ENCODE data around the gene ABCA4. TPM values are rescaled to one million over a fixed set of nuclear protein-coding genes. Genes with fewer than 3 reads are reported as not detected.

ABCA4 gene
- total RNA-seq, 1 experiment from 2014 or later = not detected

DNA sequence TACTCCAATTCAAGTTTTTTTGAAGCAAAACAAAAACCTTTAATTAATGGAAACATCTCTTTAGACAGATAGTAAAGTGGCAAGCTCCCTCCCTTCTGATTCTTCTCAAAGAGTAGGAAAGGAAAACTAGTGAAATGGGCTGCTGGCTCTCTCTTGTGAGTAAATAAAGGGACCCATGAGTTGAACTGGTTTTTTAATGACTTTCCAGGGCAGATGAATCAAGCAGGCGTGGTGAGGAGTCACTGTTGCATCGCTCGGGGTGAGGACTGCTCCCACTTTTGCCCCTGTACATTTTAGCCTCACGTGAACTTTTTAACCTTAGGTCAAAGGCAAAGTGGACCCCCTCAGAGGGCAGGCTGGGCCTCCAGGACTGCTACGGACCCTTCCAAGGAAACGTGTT is 64.8 kb downstream of the ABCA4 start:
- CTCF ChIA-PET = interaction anchor here (0.7 to 1.9 kb wide), 4 partner anchors 11 to 610 kb away, joined by 4 to 7 read pairs (median 6); no protein-coding TSS in a partner anchor
- BruUV-seq (replicated peaks) = no TSS peak
- H3K4me3 Mint-ChIP-seq (ENCODE audit: unreplicated experiment) = no peak overlapping the region

DNA sequence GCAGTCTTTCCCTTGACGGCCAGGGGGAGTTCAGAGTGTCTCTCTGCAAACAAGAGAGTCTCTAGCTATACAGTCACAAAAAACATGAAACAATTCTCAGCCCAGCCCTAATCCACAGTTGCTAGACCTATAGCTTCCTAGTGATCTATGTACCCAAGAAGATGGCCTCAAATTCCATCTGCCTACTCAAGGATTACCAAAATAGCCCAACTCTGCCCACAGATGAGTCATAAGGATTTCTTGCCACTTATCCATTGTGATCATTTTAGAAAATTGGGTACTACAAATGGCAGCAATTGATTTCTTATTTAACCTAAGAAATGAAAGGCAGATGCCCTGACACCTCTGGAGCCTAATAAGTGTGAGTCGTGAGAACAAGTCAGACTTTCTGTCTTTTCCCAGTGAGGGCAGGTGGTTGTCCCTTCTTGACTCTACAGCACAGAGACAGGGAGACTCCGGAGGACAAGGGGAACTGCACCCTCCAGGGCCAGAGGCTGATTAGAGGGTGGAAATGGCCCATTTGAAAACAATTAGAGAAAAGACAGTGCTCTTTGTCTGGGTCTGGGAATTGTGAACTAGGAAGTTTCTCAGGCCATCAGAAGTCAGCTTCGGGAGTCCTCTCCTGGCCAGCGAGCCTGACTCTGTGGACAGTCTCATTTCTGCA is 65.4 kb downstream of the ABCA4 start:
- TF ChIP-seq, protein P1, sequence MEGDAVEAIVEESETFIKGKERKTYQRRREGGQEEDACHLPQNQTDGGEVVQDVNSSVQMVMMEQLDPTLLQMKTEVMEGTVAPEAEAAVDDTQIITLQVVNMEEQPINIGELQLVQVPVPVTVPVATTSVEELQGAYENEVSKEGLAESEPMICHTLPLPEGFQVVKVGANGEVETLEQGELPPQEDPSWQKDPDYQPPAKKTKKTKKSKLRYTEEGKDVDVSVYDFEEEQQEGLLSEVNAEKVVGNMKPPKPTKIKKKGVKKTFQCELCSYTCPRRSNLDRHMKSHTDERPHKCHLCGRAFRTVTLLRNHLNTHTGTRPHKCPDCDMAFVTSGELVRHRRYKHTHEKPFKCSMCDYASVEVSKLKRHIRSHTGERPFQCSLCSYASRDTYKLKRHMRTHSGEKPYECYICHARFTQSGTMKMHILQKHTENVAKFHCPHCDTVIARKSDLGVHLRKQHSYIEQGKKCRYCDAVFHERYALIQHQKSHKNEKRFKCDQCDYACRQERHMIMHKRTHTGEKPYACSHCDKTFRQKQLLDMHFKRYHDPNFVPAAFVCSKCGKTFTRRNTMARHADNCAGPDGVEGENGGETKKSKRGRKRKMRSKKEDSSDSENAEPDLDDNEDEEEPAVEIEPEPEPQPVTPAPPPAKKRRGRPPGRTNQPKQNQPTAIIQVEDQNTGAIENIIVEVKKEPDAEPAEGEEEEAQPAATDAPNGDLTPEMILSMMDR (IDR thresholded peaks at IDR 0.05; ENCODE audit: unreplicated experiment) = no peak
- DNase-seq (ENCODE audit: unreplicated experiment) = peak; percentile 37
- intact Hi-C loops (cut with micrococcal nuclease) = no loop called here
- BruUV-seq (replicated peaks) = no TSS peak
- POLR2A ChIA-PET = no interaction called here
- Mint-ChIP-seq H3K27me3 (ENCODE audit: insufficient read depth, unreplicated experiment) (no peaks in the 10 kb centered on the region), H3K9me3 (ENCODE audit: unreplicated experiment) (no peaks in the 10 kb centered on the region), H3K4me1 (ENCODE audit: insufficient read depth, unreplicated experiment) (peaks cover 8% of the 10 kb centered on the region), H3K27ac (ENCODE audit: low read depth, unreplicated experiment) (no peak overlapping the region), H3K36me3 (ENCODE audit: insufficient read depth, unreplicated experiment) (no peaks in the 10 kb centered on the region), H3K4me3 (ENCODE audit: unreplicated experiment) (no peak overlapping the region)
- CTCF ChIA-PET = interaction anchor here (0.7 to 3.7 kb wide), 10 partner anchors 10 to 611 kb away, joined by 3 to 25 read pairs (median 6); no protein-coding TSS in a partner anchor

More for the DNA sequence above, 64.8 kb downstream of the ABCA4 start:
- intact Hi-C loops (cut with micrococcal nuclease) = no loop called here
- no peaks in the 10 kb centered on the region for H3K9me3 Mint-ChIP-seq (ENCODE audit: unreplicated experiment)
- H3K27ac Mint-ChIP-seq (ENCODE audit: low read depth, unreplicated experiment) = no peak overlapping the region
- TF ChIP-seq, protein P1 (IDR thresholded peaks at IDR 0.05; ENCODE audit: unreplicated experiment) = no peak
- POLR2A ChIA-PET = no interaction called here
- no peak for DNase-seq (ENCODE audit: unreplicated experiment)
- peaks cover 8% of the 10 kb centered on the region for H3K4me1 Mint-ChIP-seq (ENCODE audit: insufficient read depth, unreplicated experiment)
- no peaks in the 10 kb centered on the region for H3K36me3 Mint-ChIP-seq (ENCODE audit: insufficient read depth, unreplicated experiment)
- no peaks in the 10 kb centered on the region for H3K27me3 Mint-ChIP-seq (ENCODE audit: insufficient read depth, unreplicated experiment)

DNA sequence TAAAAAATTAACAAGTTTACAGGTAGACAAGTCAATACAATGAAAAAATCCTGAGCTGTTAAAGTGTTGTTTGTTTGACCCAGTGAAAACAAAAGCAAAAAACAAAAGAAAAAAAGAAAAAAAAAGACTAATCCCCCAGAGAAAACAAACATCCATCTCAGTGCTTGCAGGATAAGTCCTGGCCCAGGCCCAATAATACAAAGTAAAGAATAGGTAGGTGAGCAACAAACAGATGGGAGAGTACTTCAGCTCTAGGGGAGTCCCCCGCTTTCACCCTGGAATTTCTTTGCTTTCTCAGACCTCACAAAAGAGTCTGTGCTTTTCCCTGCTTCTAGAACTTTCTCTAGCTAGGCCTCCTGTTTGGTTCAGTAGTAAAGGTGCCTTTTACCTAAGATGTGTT is 70.3 kb downstream of the ABCA4 start:
- POLR2A ChIA-PET = interaction anchor here (0.7 to 1.6 kb wide), 5 partner anchors 11 to 285 kb away, joined by 3 to 7 read pairs (median 4); partner anchors contain the start of gene ARHGAP29
- H3K9me3 Mint-ChIP-seq (ENCODE audit: unreplicated experiment) = no peaks in the 10 kb centered on the region
- intact Hi-C loops (cut with micrococcal nuclease) = no loop called here
- H3K4me3 Mint-ChIP-seq (ENCODE audit: unreplicated experiment) = no peak overlapping the region
- H3K27ac Mint-ChIP-seq (ENCODE audit: low read depth, unreplicated experiment) = peak overlapping the region; percentile 41
- peaks cover 21% of the 10 kb centered on the region for H3K4me1 Mint-ChIP-seq (ENCODE audit: insufficient read depth, unreplicated experiment)
- H3K36me3 Mint-ChIP-seq (ENCODE audit: insufficient read depth, unreplicated experiment) = no peaks in the 10 kb centered on the region
- TF ChIP-seq, protein P1 (IDR thresholded peaks at IDR 0.05; ENCODE audit: unreplicated experiment) = no peak
- no TSS peak for BruUV-seq (replicated peaks)
- no peak for DNase-seq (ENCODE audit: unreplicated experiment)
- no peaks in the 10 kb centered on the region for H3K27me3 Mint-ChIP-seq (ENCODE audit: insufficient read depth, unreplicated experiment)
- CTCF ChIA-PET = interaction anchor here (1.2 to 19.1 kb wide), 8 partner anchors 11 to 285 kb away, joined by 3 to 304 read pairs (median 6); no protein-coding TSS in a partner anchor

DNA sequence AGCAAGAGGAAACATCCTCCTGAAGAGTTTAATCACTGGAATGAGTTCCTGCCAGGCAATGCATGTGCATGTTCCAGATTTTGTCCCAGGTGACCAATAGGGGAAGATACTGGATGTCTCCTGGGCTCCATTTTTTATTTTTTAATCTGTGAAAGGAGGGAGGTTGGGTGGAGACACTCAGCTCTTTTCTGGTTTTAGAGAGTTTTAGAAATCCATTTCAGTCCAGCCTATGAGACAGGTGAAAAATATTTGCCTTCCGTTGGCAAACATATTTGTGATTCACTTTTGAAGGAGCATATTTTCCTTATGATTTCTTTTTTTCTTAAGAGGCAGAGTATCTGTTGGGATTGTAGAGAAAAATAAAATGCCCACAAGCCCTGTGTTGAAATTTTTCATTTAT is 70.7 kb downstream of the ABCA4 start:
- H3K4me3 Mint-ChIP-seq (ENCODE audit: unreplicated experiment) = no peak overlapping the region
- ChIA-PET CTCF (interaction anchor here (1.2 to 19.1 kb wide), 8 partner anchors 11 to 286 kb away, joined by 3 to 304 read pairs (median 6); no protein-coding TSS in a partner anchor), POLR2A (interaction anchor here (1.1 to 1.6 kb wide), 4 partner anchors 12 to 285 kb away, joined by 3 to 7 read pairs (median 6); partner anchors contain the start of gene ARHGAP29)
- H3K4me1 Mint-ChIP-seq (ENCODE audit: insufficient read depth, unreplicated experiment) = peaks cover 25% of the 10 kb centered on the region
- intact Hi-C loops (cut with micrococcal nuclease) = no loop called here
- no peaks in the 10 kb centered on the region for H3K36me3 Mint-ChIP-seq (ENCODE audit: insufficient read depth, unreplicated experiment)
- no peak for DNase-seq (ENCODE audit: unreplicated experiment)
- no peaks in the 10 kb centered on the region for H3K27me3 Mint-ChIP-seq (ENCODE audit: insufficient read depth, unreplicated experiment)
- no TSS peak for BruUV-seq (replicated peaks)
- H3K9me3 Mint-ChIP-seq (ENCODE audit: unreplicated experiment) = no peaks in the 10 kb centered on the region
- H3K27ac Mint-ChIP-seq (ENCODE audit: low read depth, unreplicated experiment) = peak overlapping the region; percentile 41
- TF ChIP-seq, protein P1 (IDR thresholded peaks at IDR 0.05; ENCODE audit: unreplicated experiment) = no peak
